DND-41 (cell line): ENCODE data around the gene ZFHX3.

Source experiments
- ATAC-seq: fragments of 200-7000 bp; cut with Tn5 transposase; 3 replicates; pipeline ENCODE4 v1.9.1; 2021; ENCODE audit warnings: low read depth; ENCODE audit not compliant: insufficient read depth
- DNase-seq: peaks from one replicate; pipeline ENCODE4 v3.0.0-alpha.2; 2020
- H2AFZ ChIP-seq: 2 replicates; pipeline ENCODE4 v1.6.0; 2012; ENCODE audit warnings: low read depth, low read length
- H3K27ac ChIP-seq: 2 replicates; pipeline ENCODE4 v1.5.1; 2012; ENCODE audit warnings: low read length, inconsistent platforms
- H3K27me3 ChIP-seq: fragments of 200-600 bp; sonication (generic); 2 replicates; pipeline ENCODE4 v1.6.0; 2012; ENCODE audit warnings: low read length, mild to moderate bottlenecking, inconsistent platforms; ENCODE audit not compliant: insufficient read depth, poor library complexity
- H3K36me3 ChIP-seq: 2 replicates; pipeline ENCODE4 v1.5.1; 2012; ENCODE audit warnings: low read length, inconsistent platforms; ENCODE audit not compliant: insufficient read depth
- H3K4me1 ChIP-seq: 2 replicates; pipeline ENCODE4 v1.5.1; 2012; ENCODE audit warnings: mild to moderate bottlenecking, low read length; ENCODE audit not compliant: insufficient read depth
- H3K4me2 ChIP-seq: 2 replicates; pipeline ENCODE4 v1.6.0; 2012; ENCODE audit warnings: mild to moderate bottlenecking, moderate library complexity, low read length, inconsistent platforms; ENCODE audit not compliant: insufficient read depth
- H3K4me3 ChIP-seq, 2 experiments: fragments of 200-600 bp in 1 of 2; shearing (Covaris generic) in 1 of 2; 2 replicates each; pipeline ENCODE4 v1.5.1; 2012 to 2016; ENCODE audit warnings: inconsistent platforms in 2 of 2, low read length in 2 of 2, mild to moderate bottlenecking in 2 of 2, low read depth in 1 of 2, moderate library complexity in 1 of 2
- H3K79me2 ChIP-seq: 2 replicates; pipeline ENCODE4 v1.6.0; 2012; ENCODE audit warnings: low read length, inconsistent platforms; ENCODE audit not compliant: insufficient read depth
- H3K9ac ChIP-seq: 2 replicates; pipeline ENCODE4 v1.6.0; 2012; ENCODE audit warnings: low read depth, mild to moderate bottlenecking, inconsistent platforms, low read length, moderate library complexity
- H3K9me3 ChIP-seq: 2 replicates; pipeline ENCODE4 v1.5.1; 2012; ENCODE audit warnings: low read length, moderate library complexity, mild to moderate bottlenecking, inconsistent platforms; ENCODE audit not compliant: insufficient read depth, severe bottlenecking
- H4K20me1 ChIP-seq: 2 replicates; pipeline ENCODE4 v1.6.0; 2012; ENCODE audit warnings: low read length; ENCODE audit not compliant: insufficient read depth
- EZH2 ChIP-seq: IDR thresholded peaks from 3 replicates; pipeline ENCODE4 v1.6.1; 2012; ENCODE audit warnings: borderline replicate concordance, low read depth, mild to moderate bottlenecking, moderate library complexity, low read length, inconsistent platforms; ENCODE audit not compliant: severe bottlenecking
- TF ChIP-seq, protein P1 (sequence below): IDR thresholded peaks from 2 replicates; pipeline ENCODE4 v1.5.1; 2012; ENCODE audit warnings: borderline replicate concordance, low read length, moderate library complexity, mild to moderate bottlenecking; ENCODE audit not compliant: poor library complexity, severe bottlenecking; ENCODE audit errors: extremely low read depth

The ZFHX3 gene

DNA sequence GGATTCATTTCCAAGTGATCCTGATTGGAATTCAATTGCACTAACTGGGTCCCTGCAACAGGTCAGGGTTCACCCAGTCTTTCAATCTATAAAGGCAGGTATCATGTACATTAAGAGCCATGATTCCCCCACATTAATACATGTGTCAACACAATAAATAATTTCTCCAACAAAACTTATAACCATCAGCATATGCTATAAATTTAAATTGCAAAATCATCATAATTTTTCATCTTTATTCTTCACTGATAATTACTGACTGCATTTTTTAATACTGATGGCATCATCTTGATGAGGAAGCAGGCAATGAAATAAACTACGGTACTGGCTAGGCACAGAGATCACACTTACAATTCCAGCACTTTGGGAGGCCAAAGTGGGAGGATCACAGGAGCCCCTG, 59.4 kb downstream of the ZFHX3 start:
- Histone ChIP-seq H3K9me3 (no peaks in the 10 kb centered on the region), H3K9ac (no peak overlapping the region), H3K4me2 (no peak overlapping the region), H3K36me3 (no peaks in the 10 kb centered on the region), H3K79me2 (0 out of 2 replicates have a peak, but pooled peaks cover 3% of the 10 kb centered on the region), H3K27me3 (no peaks in the 10 kb centered on the region), H4K20me1 (peaks cover 37% of the 10 kb centered on the region), H3K27ac (no peak overlapping the region), H3K4me1 (no peaks in the 10 kb centered on the region), H2AFZ (no peak overlapping the region), H3K4me3 (no peak overlapping the region)
- DNase-seq = no peak
- no peak for ATAC-seq
- no peak for TF ChIP-seq EZH2
- TF ChIP-seq, protein P1, sequence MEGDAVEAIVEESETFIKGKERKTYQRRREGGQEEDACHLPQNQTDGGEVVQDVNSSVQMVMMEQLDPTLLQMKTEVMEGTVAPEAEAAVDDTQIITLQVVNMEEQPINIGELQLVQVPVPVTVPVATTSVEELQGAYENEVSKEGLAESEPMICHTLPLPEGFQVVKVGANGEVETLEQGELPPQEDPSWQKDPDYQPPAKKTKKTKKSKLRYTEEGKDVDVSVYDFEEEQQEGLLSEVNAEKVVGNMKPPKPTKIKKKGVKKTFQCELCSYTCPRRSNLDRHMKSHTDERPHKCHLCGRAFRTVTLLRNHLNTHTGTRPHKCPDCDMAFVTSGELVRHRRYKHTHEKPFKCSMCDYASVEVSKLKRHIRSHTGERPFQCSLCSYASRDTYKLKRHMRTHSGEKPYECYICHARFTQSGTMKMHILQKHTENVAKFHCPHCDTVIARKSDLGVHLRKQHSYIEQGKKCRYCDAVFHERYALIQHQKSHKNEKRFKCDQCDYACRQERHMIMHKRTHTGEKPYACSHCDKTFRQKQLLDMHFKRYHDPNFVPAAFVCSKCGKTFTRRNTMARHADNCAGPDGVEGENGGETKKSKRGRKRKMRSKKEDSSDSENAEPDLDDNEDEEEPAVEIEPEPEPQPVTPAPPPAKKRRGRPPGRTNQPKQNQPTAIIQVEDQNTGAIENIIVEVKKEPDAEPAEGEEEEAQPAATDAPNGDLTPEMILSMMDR = no peak

DNA sequence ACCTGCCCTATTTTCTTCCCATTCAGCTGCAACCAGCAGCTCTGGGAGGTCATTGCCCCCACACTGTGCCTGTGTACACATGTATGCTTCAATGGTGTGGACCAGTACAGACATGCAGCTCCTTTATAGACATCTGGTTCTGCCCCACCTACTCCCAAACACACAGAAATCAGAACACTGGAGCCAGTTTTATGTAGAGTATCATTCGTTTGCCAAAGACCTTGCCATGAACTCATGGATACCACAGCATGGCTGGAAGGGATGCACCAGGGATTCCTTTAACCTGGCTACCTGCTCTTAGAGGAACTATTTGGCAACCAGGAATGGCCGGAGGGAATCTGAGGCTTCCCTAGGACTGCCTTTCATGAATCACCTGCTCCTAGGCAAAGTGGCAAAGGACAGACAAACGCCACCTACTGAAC, 60.4 kb downstream of the ZFHX3 start:
- H3K9ac ChIP-seq = no peak overlapping the region
- no peak for ATAC-seq
- H3K4me3 ChIP-seq = no peak overlapping the region
- no peaks in the 10 kb centered on the region for H3K36me3 ChIP-seq
- TF ChIP-seq EZH2 = no peak
- TF ChIP-seq, protein P1 = no peak
- H3K27me3 ChIP-seq = no peaks in the 10 kb centered on the region
- H4K20me1 ChIP-seq = peaks cover 38% of the 10 kb centered on the region
- H3K4me1 ChIP-seq = no peaks in the 10 kb centered on the region
- no peak overlapping the region for H3K4me2 ChIP-seq
- H2AFZ ChIP-seq = no peak overlapping the region
- 0 out of 2 replicates have a peak, but pooled peaks cover 3% of the 10 kb centered on the region for H3K79me2 ChIP-seq
- no peak for DNase-seq
- H3K9me3 ChIP-seq = no peaks in the 10 kb centered on the region
- no peak overlapping the region for H3K27ac ChIP-seq

DNA sequence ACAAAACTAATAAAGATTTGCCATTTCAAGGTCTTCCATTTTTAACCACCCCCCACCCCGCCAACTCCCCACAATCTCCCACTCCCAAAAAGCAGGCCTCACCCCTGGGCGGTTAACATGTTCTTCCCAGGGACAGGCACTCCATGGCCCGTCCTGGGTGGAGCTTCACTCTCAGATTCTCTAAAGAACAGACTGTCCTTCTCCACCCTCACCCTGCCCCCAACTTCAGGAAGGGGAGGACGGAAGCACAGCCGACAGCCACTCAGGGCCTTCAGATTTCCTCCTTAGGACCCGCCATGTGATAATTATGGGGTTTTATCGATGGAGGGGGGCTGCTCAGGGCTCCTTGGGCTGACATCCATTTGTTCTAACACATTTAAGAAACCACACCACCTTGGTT, 61.9 kb downstream of the ZFHX3 start:
- no peak overlapping the region for H3K4me3 ChIP-seq
- no peak for ATAC-seq

More for the DNA sequence above, 61.9 kb downstream of the ZFHX3 start:
- Histone ChIP-seq H4K20me1 (peaks cover 34% of the 10 kb centered on the region; the same call in 1 of the 2 replicates), H3K27ac (no peak overlapping the region), H3K4me2 (no peak overlapping the region), H3K9ac (no peak overlapping the region), H3K4me1 (no peaks in the 10 kb centered on the region), H3K79me2 (0 out of 2 replicates have a peak, but pooled peaks cover 3% of the 10 kb centered on the region), H3K9me3 (no peaks in the 10 kb centered on the region), H3K27me3 (no peaks in the 10 kb centered on the region), H2AFZ (no peak overlapping the region), H3K36me3 (no peaks in the 10 kb centered on the region)
- no peak for TF ChIP-seq EZH2
- TF ChIP-seq, protein P1 = no peak
- no peak for DNase-seq
